GM18526 (cell line): ENCODE data around the gene KRT7.

Experiments used
- POLR2A ChIP-seq: IDR thresholded peaks from 3 replicates; pipeline ENCODE4 v1.6.1; 2011; ENCODE audit not compliant: insufficient read length; ENCODE audit errors: extremely low read depth

KRT7 gene

DNA sequence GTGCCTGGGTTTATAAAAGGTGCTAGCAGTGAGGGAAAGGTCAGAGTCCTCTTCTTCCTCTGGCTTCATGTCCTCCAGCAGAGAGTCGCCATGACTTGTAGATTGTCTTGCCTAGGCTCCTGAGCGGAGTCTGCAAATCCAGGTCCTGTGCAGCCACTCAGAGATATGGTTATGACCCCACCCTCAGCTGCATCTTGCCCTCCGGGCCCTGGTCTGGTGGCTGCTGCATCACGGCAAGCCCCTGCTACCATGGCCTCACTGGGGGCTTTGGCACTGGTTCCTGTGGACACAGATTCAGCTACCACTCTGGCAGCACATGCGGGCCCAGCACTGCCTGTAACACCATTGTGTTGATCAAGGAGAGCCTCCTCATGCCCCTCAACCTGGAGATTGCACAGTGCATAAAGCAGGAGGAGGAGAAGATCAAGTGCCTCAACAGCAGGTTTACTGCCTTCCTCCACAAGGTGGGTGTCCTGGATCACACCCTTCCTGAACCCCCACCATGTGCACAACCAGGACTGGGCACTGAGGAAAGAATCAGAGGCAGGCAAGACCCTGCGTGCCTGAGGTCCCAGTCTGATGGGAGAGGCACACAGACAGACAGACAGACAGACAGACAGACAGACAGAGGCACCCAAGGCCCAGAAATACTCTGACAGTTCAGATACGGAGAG lies 30.9 kb downstream of the KRT7 start:
- TF ChIP-seq POLR2A = no peak

DNA sequence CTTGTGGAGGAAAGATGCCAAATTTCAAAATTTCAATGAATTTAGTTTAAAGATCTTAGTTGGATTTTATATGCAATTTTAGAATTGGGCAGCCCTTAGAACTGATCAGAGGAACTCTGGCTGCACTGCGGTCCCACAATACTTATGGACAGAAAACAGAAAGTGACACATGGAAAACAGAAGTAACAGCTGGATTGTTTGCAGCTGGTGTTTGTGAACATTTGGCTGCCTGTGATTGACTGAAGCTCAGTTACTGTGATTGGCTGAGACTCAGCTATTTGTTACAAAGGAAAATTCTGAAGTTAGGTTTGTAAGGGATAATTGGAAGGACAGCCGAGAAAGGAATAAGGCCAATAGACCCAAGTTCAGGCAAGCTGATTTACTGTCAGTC lies 31.4 kb downstream of the KRT7 start:
- no peak for TF ChIP-seq POLR2A

DNA sequence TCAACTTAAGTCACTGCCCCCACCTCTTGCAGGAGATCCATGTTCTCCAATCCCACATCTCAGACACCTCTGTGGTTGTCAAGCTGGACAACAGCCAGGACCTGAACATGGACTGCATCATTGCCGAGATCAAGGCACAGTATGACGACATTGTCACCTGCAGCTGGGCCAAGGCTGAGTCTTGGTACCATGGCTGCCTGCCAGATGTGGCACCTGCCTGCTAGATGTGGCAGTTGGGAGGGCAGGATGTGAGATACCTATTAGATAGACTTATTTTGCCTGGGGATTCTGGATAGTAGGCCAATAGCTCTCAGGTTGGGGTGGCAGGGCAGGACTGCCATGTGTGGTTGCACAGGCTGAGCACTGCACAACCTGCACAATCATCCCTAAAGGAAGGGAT lies 33.5 kb downstream of the KRT7 start:
- TF ChIP-seq POLR2A = no peak

DNA sequence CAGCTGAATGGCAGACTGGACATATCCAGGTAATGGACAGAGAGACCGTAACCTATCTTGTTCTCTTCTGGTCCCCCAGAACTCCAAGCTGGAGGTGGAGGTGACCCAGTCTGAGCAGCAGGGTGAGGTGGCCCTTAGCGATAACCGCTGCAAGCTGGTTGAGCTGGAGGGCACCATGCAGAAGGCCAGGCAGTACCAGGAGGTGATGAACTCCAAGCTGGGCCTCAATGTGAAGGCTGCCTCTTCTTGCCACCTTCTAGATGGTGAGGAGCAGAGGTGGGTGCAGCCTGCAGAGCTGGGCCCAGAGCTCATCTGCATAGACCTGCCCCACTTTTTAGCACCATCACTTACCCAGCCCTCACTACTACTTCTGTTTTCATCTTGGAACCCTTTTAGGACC lies 34.2 kb downstream of the KRT7 start:
- TF ChIP-seq POLR2A = no peak

DNA sequence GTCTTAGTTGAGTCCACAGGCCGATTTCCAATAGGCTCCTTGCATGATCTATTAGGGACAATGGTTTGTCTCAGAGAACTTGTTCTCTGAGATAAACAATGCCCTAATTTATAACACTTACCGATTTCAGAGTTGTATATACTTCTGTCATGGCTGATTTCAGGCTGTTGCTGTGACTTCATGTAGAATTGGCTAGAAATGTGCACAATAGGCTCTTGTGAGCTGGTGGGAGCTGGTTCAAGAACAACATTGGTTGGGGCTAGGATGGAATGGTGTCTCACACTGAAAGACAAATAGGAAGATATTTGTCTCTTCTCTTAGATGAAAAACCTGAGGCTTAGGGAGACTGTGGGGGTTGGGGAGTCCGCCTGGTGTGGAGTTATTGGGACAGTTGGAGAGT lies 34.7 kb downstream of the KRT7 start:
- no peak for TF ChIP-seq POLR2A

DNA sequence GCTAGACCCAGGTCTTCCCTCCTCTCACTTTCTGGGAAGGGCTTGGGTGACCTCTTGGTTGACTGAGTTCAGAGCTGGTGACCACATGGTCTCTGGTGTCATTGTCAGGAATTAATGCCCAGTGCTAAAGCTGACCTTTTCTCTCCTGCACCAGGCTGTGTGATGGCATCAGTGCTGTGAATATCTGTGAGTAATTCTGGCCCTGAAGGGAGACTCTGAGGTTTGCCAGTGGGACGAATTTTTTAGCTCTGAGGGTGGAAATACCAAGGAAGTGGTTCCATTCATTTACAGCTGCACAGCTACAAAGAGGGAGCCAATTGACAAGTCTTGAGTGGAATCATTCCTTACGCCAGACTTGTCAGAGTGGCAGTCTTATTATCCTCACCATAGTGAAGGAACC lies 35.2 kb downstream of the KRT7 start:
- TF ChIP-seq POLR2A = no peak

DNA sequence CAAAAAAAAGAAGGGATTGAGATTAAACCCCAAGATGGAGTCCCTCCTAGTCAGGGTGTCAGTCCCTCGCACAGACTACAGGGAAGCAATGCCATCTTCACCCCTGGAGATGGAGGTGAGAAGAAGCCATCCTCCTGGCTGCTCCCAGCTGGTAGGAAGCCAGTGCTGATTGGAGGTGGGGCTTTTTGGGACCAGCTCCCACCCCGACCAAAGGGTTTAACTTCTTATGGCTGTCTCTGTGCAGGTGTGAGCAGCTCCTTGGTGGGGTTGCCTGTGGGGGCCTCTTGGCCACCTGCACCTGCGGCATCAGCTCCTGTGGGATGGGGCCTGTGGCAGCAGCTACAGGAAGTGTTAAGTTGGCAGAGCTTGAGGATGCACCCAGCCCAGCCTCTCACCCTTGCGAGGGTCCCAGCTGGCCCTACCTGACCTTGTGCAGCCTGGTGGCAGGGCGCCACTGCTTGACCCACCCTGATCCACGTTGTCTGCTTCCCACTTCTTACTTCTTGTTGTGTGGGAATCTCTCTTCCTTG lies 37.6 kb downstream of the KRT7 start:
- no peak for TF ChIP-seq POLR2A

DNA sequence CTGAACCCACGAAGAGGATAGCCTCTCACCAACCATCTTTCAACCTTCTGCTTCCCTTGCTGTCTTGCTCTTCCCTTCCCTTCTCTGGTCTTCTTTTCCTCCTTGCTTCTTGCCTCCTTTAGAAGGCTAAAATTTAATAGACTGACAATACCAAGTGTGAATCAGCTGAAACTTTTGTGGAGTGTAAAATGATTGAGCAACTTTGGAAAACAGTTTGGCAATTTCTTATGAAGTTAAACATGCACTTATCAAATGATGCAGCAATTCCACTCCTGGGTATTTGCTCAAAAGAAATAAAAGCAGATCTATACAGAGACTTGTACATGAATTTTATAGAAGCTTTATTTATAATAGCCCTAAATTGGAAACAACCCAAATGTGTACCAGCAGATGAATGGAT lies 38.1 kb downstream of the KRT7 start:
- no peak for TF ChIP-seq POLR2A

DNA sequence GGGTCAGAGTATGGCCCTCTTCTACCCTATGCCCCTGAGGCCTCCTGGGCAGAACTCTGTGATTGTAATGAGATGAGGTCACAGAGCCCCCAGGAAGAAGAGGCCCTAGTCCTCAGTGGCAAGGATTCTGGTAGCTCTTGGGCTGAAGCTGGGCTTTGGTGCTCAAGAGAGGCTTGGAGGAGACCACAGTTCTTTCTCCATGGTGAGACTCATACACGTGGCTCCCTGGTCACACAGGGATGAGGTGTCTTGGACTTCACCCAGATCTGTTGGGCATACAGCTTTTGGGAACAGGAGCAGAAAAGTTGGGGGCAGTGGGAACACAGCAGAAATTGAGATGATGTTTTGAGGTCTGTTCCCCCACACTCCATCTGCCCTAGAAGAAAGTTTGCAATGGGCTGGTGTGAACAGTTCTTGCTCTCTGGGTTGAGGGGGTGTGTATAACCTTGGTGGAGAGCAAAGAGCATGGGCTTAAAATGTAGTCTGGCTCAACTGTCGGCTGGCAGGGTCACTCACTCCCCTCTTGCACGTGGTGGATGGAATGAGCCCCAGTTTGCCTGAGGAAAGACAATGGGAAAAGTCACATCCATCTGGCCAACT lies 41.6 kb downstream of the KRT7 start, which contains the start of gene KRT86:
KRT86 (plus strand) TSS at position 125 of the 600 bp plus-strand sequence. CDS start 27,272 bp downstream, outside the sequence.
- TF ChIP-seq POLR2A = no peak

DNA sequence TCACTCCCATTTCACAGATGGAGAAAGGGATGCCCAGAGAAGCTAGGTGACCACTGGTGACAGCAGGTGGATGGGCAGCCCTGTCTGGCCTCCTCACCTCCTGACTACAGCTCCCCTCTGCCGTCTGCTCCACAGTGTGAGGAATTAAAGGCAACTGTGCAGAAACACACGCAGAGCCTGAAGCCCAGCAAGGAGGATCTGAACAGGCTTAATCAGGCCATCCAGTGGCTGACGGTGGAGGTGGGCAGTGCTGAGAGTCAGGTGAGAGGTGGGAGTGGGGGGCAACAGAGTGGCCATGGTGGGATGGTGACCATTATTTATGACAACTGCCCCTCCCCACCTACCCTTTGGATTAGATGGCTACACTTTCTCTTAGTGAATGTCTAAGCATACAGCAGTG lies 42.6 kb downstream of the KRT7 start:
- no peak for TF ChIP-seq POLR2A

DNA sequence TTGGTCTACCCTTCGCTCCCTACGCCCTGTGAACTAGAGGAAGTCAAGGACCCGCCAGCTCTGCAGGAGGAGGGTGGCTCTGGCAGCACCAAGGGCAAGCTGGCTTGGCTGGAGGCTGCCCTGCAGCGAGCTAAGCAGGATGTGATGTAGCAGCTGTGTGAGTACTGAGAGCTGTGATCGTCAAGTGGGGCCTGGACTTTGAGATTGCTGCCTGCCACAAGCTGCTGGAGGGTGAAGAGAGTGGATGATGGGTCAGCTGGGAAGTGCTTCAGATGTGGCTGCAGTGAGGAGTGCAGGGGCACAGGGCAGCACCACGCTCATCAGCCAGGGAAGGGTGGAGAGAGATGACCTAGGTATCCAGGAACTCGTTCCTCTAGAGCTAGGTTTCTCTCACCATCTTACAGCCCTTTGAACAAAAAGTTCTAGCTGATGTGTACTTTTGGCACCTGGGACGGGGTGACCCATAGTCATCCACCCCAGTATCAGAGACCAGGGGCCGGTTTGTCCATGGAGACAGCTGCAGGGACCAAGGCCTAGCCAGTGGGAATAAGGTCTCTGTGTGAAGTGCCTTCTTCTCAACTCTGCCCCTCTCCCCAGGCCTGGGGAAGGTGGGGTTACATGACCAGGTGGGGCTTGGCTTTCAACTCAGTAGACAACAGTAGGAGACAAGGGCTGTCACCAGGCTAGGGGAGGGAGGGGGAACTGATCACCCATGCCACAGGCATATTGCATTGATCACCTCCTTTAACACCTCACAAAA lies 44.6 kb downstream of the KRT7 start:
- no peak for TF ChIP-seq POLR2A

DNA sequence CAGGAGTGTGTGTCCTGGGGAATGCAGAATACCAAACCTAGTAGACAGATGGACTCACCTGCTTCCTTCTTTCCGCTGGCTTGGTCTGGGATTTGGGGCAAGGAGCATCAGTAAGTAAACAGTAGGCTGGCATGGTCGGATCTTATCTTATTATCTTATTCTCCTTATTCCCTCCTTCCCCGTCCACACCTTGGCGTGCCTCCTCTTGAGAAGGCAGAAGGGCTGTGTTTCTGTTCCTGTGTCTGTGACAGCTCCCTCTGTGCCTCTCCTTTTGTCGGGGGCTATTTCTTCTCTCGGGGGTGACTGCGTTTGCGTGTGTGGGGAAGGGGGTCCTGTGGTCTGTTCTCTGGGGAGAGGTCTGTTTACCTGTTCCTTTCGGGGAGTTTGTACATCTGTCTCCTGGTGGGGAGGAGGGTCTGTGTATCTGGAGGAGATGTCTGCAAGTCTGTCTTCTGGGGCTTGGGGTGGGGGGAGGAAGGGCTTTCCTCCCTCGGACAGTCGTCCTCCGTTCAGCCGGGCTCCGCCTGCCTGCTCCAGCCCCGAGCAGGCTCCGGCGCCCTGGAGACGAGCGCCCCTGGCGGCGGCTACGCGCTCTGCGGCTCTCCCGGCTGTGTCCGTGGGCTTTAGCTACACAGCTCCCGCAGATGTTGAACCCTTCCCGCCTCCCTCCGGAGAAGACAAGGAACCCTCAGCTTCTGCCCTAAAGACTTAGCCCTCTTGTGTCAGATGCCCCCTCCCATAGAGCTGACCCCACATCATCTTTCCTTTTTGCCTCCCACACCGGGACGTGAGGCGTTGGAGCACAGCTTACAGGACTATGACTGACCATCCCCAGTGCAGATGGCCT lies 45.8 kb downstream of the KRT7 start:
- no peak for TF ChIP-seq POLR2A

DNA sequence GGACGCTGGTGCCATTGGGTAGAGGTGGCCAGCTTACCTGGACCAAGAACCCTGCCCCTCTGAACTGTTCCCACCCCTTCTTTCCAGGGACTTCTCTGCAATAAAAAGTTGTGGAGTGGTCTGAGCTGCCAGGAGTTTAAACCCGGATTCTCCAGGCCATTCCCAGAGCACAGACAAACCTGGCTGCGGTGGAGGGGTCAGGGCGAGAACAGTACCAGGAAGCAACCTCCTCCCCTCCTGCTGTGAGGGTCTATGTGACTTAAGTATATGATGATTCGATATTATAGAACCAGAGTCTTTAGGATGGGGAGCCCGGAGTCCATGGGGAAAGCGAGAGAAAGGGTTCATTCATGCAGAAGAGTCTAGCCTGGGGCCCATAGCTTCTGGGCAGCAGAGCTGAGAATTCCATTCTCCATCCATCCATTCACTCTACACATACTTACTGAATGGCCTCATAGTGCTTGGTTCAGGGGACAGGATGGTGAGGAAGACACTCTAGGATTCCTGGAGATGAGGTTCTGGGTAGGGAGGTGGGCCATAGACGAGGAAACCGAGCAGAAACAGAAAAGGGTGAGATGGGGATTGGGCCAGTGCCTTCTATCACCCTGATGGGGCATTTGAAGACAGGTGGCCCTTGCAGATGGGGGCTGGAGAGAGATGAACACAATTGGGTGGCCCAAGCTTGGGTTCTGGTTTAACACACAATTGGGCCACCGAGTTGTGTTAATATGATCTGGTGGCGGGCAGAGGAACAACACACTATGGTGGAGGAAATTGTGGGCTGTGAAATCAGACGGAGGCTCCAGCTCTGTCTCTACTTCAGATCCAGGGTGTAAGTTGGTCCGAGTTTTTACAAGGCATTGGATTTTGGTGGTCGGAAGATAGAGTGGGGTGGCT lies 46.6 kb downstream of the KRT7 start:
- no peak for TF ChIP-seq POLR2A

DNA sequence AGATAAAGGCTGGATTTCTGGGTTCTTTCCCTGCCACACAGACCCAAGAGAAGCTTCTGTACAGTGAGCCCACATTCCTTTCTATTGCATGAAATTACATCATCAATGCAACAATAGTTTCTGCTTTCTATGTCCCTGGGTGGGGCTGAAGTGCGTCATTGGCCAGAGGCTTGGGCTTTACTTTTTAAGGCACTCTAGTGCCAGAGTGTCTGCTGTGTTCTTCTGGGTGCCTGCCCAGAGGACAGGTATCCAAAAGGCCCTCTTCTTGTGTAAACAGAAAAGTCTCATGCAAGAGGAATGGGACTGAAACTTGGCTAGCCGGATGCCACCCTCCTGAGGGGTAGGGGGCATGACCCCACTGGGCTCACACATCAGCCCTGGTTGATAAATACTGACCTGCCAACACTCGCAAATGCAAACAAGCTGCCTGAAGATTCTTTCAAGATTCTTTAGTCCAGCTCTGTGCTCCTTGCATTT lies 47.3 kb downstream of the KRT7 start:
- no peak for TF ChIP-seq POLR2A
